Activated T-helper 1 cell treated with anti-CD3 and anti-CD28 coated beads, Interleukin-2, amount 50 U/mL, for 16 hours (primary cell): ENCODE data around the gene UBA1.
"Not testable (repeated sequence)": the region's sequence is repeated elsewhere in the genome, so short reads cannot be mapped to it uniquely, and the experiment has no call there.

Source experiments
- DNase-seq, 2 donors: peaks; one replicate each; pipeline ENCODE4 v3.0.0-alpha.2; 2020; ENCODE audit warnings: low read depth in 1 of 2, low spot score in 1 of 2

UBA1 gene

GRCh38 chrX:47248576-47248975, 54.9 kb downstream of the UBA1 start:
- DNase-seq: no peak

DNA sequence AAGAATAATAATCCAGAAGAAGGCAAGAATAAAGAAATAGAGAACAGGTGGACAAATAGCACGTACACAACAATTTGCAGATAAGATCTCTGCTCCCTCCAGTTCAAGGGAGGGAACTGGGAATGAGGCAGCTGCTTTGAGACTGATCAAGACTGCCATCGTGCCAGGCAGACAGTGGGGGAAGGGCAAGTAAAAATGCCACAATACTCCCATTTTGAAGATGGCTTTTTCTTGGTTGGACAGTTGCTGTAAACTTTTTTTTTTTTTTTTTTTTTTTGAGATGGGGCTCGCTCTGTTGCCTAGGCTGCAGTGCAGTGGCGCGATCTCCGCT, 56.4 kb downstream of the UBA1 start:
- DNase-seq: no peak

- DNase-seq: not testable (repeated sequence)
Observed at GRCh38 chrX:47257620-47258019, 64.0 kb downstream of the UBA1 start.
